PFSK-1 (cell line): Measurements from ENCODE around the gene PBX4.

Source experiments
- POLR2AphosphoS5 ChIP-seq: IDR thresholded peaks from 2 replicates; pipeline ENCODE4 v1.6.1; 2012; ENCODE audit warnings: low read depth, mild to moderate bottlenecking, control low read depth, low read length, moderate library complexity
- REST ChIP-seq, 2 experiments: IDR thresholded peaks; 2 replicates each; pipeline versions ENCODE4 v1.6.1 to v1.8.0; 2011 to 2012; ENCODE audit warnings: low read depth in 2 of 2, low read length in 2 of 2, control low read depth in 1 of 2, inconsistent platforms in 1 of 2, mild to moderate bottlenecking in 1 of 2, moderate library complexity in 1 of 2; ENCODE audit not compliant: insufficient read depth in 1 of 2
- SIN3A ChIP-seq: IDR thresholded peaks from 2 replicates; pipeline ENCODE4 v1.6.1; 2012; ENCODE audit warnings: mild to moderate bottlenecking, low read length, moderate library complexity, borderline replicate concordance; ENCODE audit not compliant: insufficient read depth
- TAF1 ChIP-seq: IDR thresholded peaks from 2 replicates; pipeline ENCODE4 v1.6.1; 2012; ENCODE audit warnings: low read length, control low read depth, borderline replicate concordance; ENCODE audit not compliant: insufficient read depth

DNA sequence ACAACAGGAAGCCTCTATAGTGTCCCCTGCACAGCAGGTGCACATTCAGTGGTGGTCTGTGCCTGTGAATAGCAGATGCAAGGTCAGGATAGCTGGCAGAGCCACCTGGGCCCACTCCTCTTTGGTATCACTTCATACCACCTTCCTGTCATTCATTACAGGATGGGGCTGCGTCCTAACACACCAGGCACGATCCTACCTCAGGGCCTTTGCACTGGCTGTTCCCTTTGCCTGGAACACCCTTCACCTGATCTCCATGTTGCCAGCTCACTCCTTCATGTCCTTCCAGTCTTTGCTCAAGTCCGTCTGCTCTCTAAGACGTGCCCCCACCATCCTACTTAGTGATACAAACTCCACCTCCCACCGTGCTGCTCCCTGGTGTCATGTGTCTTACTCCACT, 14.2 kb upstream of the PBX4 start:
- TF ChIP-seq REST (IDR thresholded peaks at IDR 0.05; ENCODE audit: insufficient read depth in 1 of 2, low read depth in 2 of 2, low read length in 2 of 2), result no peak
- no peak for TF ChIP-seq POLR2AphosphoS5
- no peak for TF ChIP-seq SIN3A
- no peak for TF ChIP-seq TAF1
